Heart left ventricle (tissue), 16 donors: ENCODE results near the gene BNC2. TPM values are rescaled to one million over a fixed set of nuclear protein-coding genes. Genes with fewer than 3 reads are reported as not detected.

ENCODE experiments used
- ATAC-seq, 4 donors: fragments of 200-7000 bp; cut with Tn5 transposase; one replicate each; pipeline ENCODE4 v1.9.1; 2020 to 2022; ENCODE audit warnings: moderate library complexity in 4 of 4, mild to moderate bottlenecking in 3 of 4, moderate number of reproducible peaks in 1 of 4
- DNase-seq, 5 donors: peaks; one replicate each; pipeline ENCODE4 v3.0.0-alpha.2; 2020
- H3K27ac ChIP-seq, 12 donors: fragments of 200-600 bp; sonication (generic) in 4 of 12; one replicate each; pipeline versions ENCODE4 v1.5.0 to v1.8.0; 2016 to 2022; ENCODE audit warnings: mild to moderate bottlenecking in 2 of 12
- H3K27me3 ChIP-seq, 9 donors: fragments of 200-600 bp; sonication (generic) in 2 of 9; one replicate each; pipeline versions ENCODE4 v1.5.1 to v1.8.0; 2016 to 2022; ENCODE audit warnings: mild to moderate bottlenecking in 3 of 9
- H3K36me3 ChIP-seq, 9 donors: fragments of 200-600 bp; sonication (generic) in 2 of 9; one replicate each; pipeline versions ENCODE4 v1.5.0 to v1.8.0; 2018 to 2022; ENCODE audit warnings: mild to moderate bottlenecking in 2 of 9
- H3K4me1 ChIP-seq, 12 donors: fragments of 200-600 bp; sonication (generic) in 4 of 12; one replicate each; pipeline versions ENCODE4 v1.5.0 to v1.8.0; 2016 to 2022; ENCODE audit warnings: mild to moderate bottlenecking in 3 of 12
- H3K4me3 ChIP-seq, 12 donors: fragments of 200-600 bp; sonication (generic) in 4 of 12; one replicate each; pipeline versions ENCODE4 v1.5.0 to v1.8.0; 2017 to 2022; ENCODE audit warnings: mild to moderate bottlenecking in 9 of 12, moderate library complexity in 4 of 12
- H3K9me3 ChIP-seq, 12 donors: fragments of 200-600 bp; sonication (generic) in 4 of 12; one replicate each; pipeline versions ENCODE4 v1.5.0 to v1.8.0; 2016 to 2022; ENCODE audit warnings: mild to moderate bottlenecking in 1 of 12
- CTCF ChIP-seq, 12 donors: fragments of 200-600 bp; sonication (generic) in 4 of 12; IDR thresholded peaks; one replicate each; pipeline versions ENCODE4 v1.5.0 to v1.8.0; 2018 to 2022; ENCODE audit warnings: antibody characterized with exemption in 12 of 12, mild to moderate bottlenecking in 5 of 12
- POLR2A ChIP-seq, 2 donors: fragments of 450-650 bp; IDR thresholded peaks; one replicate each; pipeline ENCODE4 v1.6.1; 2017; ENCODE audit warnings: antibody characterized with exemption in 2 of 2, mild to moderate bottlenecking in 2 of 2, moderate library complexity in 2 of 2
- WGBS, 4 donors: extraction: QIAGEN DNeasy Blood & Tissue Kit in 2 of 4; methylation state at CpG; one replicate each; pipeline versions ENCODE4 v1.1.5 to v1.1.7; 2013 to 2018; 5-methylcytosine and 5-hydroxymethylcytosine counted together
- intact Hi-C, 10 donors: fragments of 100-400 bp; cut with DNase I; formaldehyde crosslinking; loops; one replicate each; pipeline versions ENCODE4 v1.11.1 to v1.14.2; 2022
- polyA plus RNA-seq, 2 donors: library from polyadenylated mRNA; stranded (reverse); fragments of 200-250 nt; gene quantifications; one replicate each; pipeline ENCODE4 v1.2.3, GENCODE V29; 2013
- total RNA-seq, 9 donors: library from RNA; depleted of rRNA in 2 of 9; stranded (reverse); fragments of >200 nt in 2 of 9; fragmentation: NEBNext Ultra II Directional in 3 of 9; extraction: Animal tissue kit (Norgen Biotek cat#: 25700) in 3 of 9; gene quantifications; one replicate each; pipeline versions ENCODE4 v1.1.0 to v1.2.4, GENCODE V29; 2016 to 2023
- donor health status: ischemic (EF 13 %, LVEDD 7.1; RV severe dilation, severe dysfunction).
- donor health status: healthy with polysubstance abuse.
- donor health status: DM: no; HTN: yes; CAD: no.
- donor health status: DM: no; HTN: no; CAD: no.
- donor health status: ischemic (EF 25% LVEDD 6.9; RV normal size, moderate dysfunction).
- donor health status: ischemic (EF 25% LVEDD 5.7; RV mildly dilated, moderate dysfunction).
- donor health status: healthy.
- donor health status: DM: yes; HTN: yes; CAD: no.
- donor health status: ischemic (EF 35%, LVEDD 5.7; RV mildly dilated, moderate dysfunction).
- donor health status: nonischemic (EF 11% LVEDD 7.7; RV severe dilation, severe dysfunction).
- donor health status: DM: yes; HTN: yes; CAD: no.
- donor health status: PGD.
- donor health status: ischemic (EF 29% LVEDD 5.4; RV normal size, mild dysfunction).
- donor health status: nonischemic (EF 23%, LVEDD 6.1; RV moderate dilation, normal function).

Gene BNC2
- total and polyA plus RNA-seq, 11 donors: 0.38 to 27.1 (median 3.8) TPM

- DNase-seq (no peak), ATAC-seq (no peak)
- Histone ChIP-seq H3K4me3 (no peak overlapping the region), H3K9me3 (no peaks in the 10 kb centered on the region), H3K27me3 (no peaks in the 10 kb centered on the region), H3K27ac (no peak overlapping the region), H3K4me1 (no peaks in the 10 kb centered on the region), H3K36me3 (no peaks in the 10 kb centered on the region)
- no peak for TF ChIP-seq CTCF (IDR thresholded peaks at IDR 0.05)
- TF ChIP-seq POLR2A (IDR thresholded peaks at IDR 0.05): no peak
- 63 to 88% (median 74%) methylated on average over 2 of the region's 2 CpGs for WGBS, 4 donors
- intact Hi-C loops: no loop called here
Measured at GRCh38 chr9:16426716-16427115, 443.8 kb downstream of the BNC2 start.

- DNase-seq: no peak
- intact Hi-C loops: no loop called here
- no peaks in the 10 kb centered on the region for H3K4me1 ChIP-seq
- no peak overlapping the region for H3K27ac ChIP-seq
- WGBS, 4 donors: 69 to 80% (median 79%) methylated on average over 8 of the region's 8 CpGs
- H3K4me3 ChIP-seq: no peak overlapping the region
- ATAC-seq: no peak
- H3K9me3 ChIP-seq: no peaks in the 10 kb centered on the region
- H3K36me3 ChIP-seq: no peaks in the 10 kb centered on the region
- H3K27me3 ChIP-seq: no peaks in the 10 kb centered on the region
- TF ChIP-seq POLR2A (IDR thresholded peaks at IDR 0.05) (no peak), CTCF (IDR thresholded peaks at IDR 0.05) (no peak)
Measured at GRCh38 chr9:16425562-16426231, 444.8 kb downstream of the BNC2 start.

- no peaks in the 10 kb centered on the region for H3K4me1 ChIP-seq
- H3K27me3 ChIP-seq: no peaks in the 10 kb centered on the region
- ATAC-seq (no peak), DNase-seq (no peak)
- 61 to 82% (median 67%) methylated on average over 5 of the region's 5 CpGs for WGBS, 4 donors
- H3K4me3 ChIP-seq: no peak overlapping the region
- intact Hi-C loops: no loop called here
- H3K27ac ChIP-seq: no peak overlapping the region
- peaks cover 0 to 3% (median 0%) of the 10 kb centered on the region in 9 donors for H3K36me3 ChIP-seq
- TF ChIP-seq POLR2A (IDR thresholded peaks at IDR 0.05): no peak
- TF ChIP-seq CTCF (IDR thresholded peaks at IDR 0.05): no peak
- H3K9me3 ChIP-seq: no peaks in the 10 kb centered on the region
Measured at GRCh38 chr9:16422114-16422513, 448.4 kb downstream of the BNC2 start.

GRCh38 chr9:16421532-16421931 lies 448.9 kb downstream of the BNC2 start:
- Histone ChIP-seq H3K9me3 (no peaks in the 10 kb centered on the region), H3K4me1 (peaks cover 0 to 2% (median 0%) of the 10 kb centered on the region in 12 donors), H3K27ac (no peak overlapping the region), H3K27me3 (no peaks in the 10 kb centered on the region), H3K36me3 (peaks cover 0 to 3% (median 0%) of the 10 kb centered on the region in 9 donors), H3K4me3 (no peak overlapping the region)
- 37 to 54% (median 46%) methylated on average over 7 of the region's 7 CpGs for WGBS, 4 donors
- DNase-seq (no peak), ATAC-seq (no peak)
- intact Hi-C loops: no loop called here
- TF ChIP-seq POLR2A (IDR thresholded peaks at IDR 0.05): no peak
- no peak for TF ChIP-seq CTCF (IDR thresholded peaks at IDR 0.05)
